Activated CD8-positive, alpha-beta T cell treated with anti-CD3 and anti-CD28 coated beads for 36 hours (primary cell): ENCODE data around the gene LSP1. TPM values are rescaled to one million over a fixed set of nuclear protein-coding genes. Genes with fewer than 3 reads are reported as not detected.

Experiments
- ATAC-seq: fragments of 200-7000 bp; cut with Tn5 transposase; one replicate; pipeline ENCODE4 v1.10.0; 2021; ENCODE audit warnings: mild to moderate bottlenecking, moderate library complexity
- CTCF ChIA-PET: fragments of 350-600 bp; sonication (Branson Sonifier 250); formaldehyde crosslinking; loops from one replicate; lab custom pipeline; 2021; ENCODE audit warnings: antibody characterized with exemption; lab: Charles Lee
- POLR2A ChIA-PET: fragments of 350-600 bp; sonication (Branson Sonifier 250); formaldehyde crosslinking; loops from one replicate; lab custom pipeline; 2021; ENCODE audit warnings: antibody characterized with exemption; lab: Charles Lee
- DNase-seq: peaks from one replicate; pipeline ENCODE4 v3.0.0-alpha.2; 2020
- H3K27ac Mint-ChIP-seq: one replicate; pipeline ENCODE4 v1.8.0; 2021; ENCODE audit warnings: mild to moderate bottlenecking, mixed read lengths
- H3K27me3 Mint-ChIP-seq: one replicate; pipeline ENCODE4 v1.8.0; 2021; ENCODE audit warnings: mixed read lengths
- H3K36me3 Mint-ChIP-seq: one replicate; pipeline ENCODE4 v1.8.0; 2021; ENCODE audit warnings: low read depth, mixed read lengths
- H3K4me1 Mint-ChIP-seq: one replicate; pipeline ENCODE4 v1.8.0; 2021; ENCODE audit warnings: low read depth, mixed read lengths
- H3K4me3 Mint-ChIP-seq: one replicate; pipeline ENCODE4 v1.8.0; 2021; ENCODE audit warnings: mild to moderate bottlenecking, moderate library complexity, mixed read lengths
- H3K9me3 Mint-ChIP-seq: one replicate; pipeline ENCODE4 v1.8.0; 2021; ENCODE audit warnings: mixed read lengths
- CTCF ChIP-seq: fragments of 200-600 bp; IDR thresholded peaks from one replicate; pipeline ENCODE4 v1.8.0; 2022; ENCODE audit warnings: antibody characterized with exemption, mild to moderate bottlenecking
- intact Hi-C: fragments of 100-400 bp; cut with micrococcal nuclease; formaldehyde crosslinking; loops from one replicate; pipeline ENCODE4 v1.10.0; 2022
- total RNA-seq, 2 experiments: library from RNA; stranded (reverse); gene quantifications; one replicate each; pipeline ENCODE4 v1.2.3, GENCODE V29; 2021

Gene LSP1
- total RNA-seq, 2 experiments from 2014 or later: 247 to 251 TPM

GRCh38 chr11:1832920-1833295 is 20.0 kb upstream of the LSP1 start:
- Mint-ChIP-seq H3K27ac (no peak overlapping the region), H3K27me3 (no peaks in the 10 kb centered on the region), H3K4me3 (no peak overlapping the region), H3K4me1 (no peaks in the 10 kb centered on the region), H3K36me3 (no peaks in the 10 kb centered on the region), H3K9me3 (no peaks in the 10 kb centered on the region)
- ChIA-PET POLR2A (interaction anchor here (1.0 to 1.9 kb wide), 5 partner anchors 75 to 187 kb away, joined by 3 to 7 read pairs (median 3); no protein-coding TSS in a partner anchor), CTCF (interaction anchor here (0.6 to 7.8 kb wide), 76 partner anchors 9 to 433 kb away, joined by 3 to 336 read pairs (median 4); partner anchors contain the start of genes H19, KRTAP5-5, KRTAP5-6 and LSP1)
- intact Hi-C loops: loop anchor here (2.0 kb wide), 1 partner anchor 138 kb away; no protein-coding TSS in a partner anchor
- no peak for TF ChIP-seq CTCF
- DNase-seq: no peak
- no peak for ATAC-seq

- no peaks in the 10 kb centered on the region for H3K27me3 Mint-ChIP-seq
- no peak overlapping the region for H3K27ac Mint-ChIP-seq
- H3K4me3 Mint-ChIP-seq: no peak overlapping the region
- DNase-seq: no peak
- TF ChIP-seq CTCF: no peak
- no peak for ATAC-seq
- no peaks in the 10 kb centered on the region for H3K36me3 Mint-ChIP-seq
- ChIA-PET CTCF (interaction anchor here (1.4 to 7.8 kb wide), 19 partner anchors 12 to 322 kb away, joined by 3 to 336 read pairs (median 9); partner anchors contain the start of gene KRTAP5-6), POLR2A (interaction anchor here (1.0 to 1.9 kb wide), 5 partner anchors 16 to 182 kb away, joined by 3 to 7 read pairs (median 3); no protein-coding TSS in a partner anchor)
- no peaks in the 10 kb centered on the region for H3K9me3 Mint-ChIP-seq
- H3K4me1 Mint-ChIP-seq: no peaks in the 10 kb centered on the region
- intact Hi-C loops: no loop called here
Measured at GRCh38 chr11:1834062-1834610, 18.7 kb upstream of the LSP1 start.

- TF ChIP-seq CTCF: no peak
- intact Hi-C loops: loop anchor here (5.0 kb wide), 1 partner anchor 47 kb away; no protein-coding TSS in a partner anchor
- no peak for DNase-seq
Measured at GRCh38 chr11:1834779-1835670, 17.9 kb upstream of the LSP1 start, which contains the start of gene SYT8. Gene SYT8, plus strand, starts transcription at chr11:1834990. Its CDS starts 116 bp downstream, at chr11:1835106.

GRCh38 chr11:1835671-1836010 is 17.2 kb upstream of the LSP1 start:
- POLR2A ChIA-PET: no interaction called here

More at GRCh38 chr11:1834779-1835670, 17.9 kb upstream of the LSP1 start, which contains the start of gene SYT8:
- H3K27me3 Mint-ChIP-seq: no peaks in the 10 kb centered on the region
- ATAC-seq: no peak
- CTCF ChIA-PET: interaction anchor here (1.0 to 7.8 kb wide), 8 partner anchors 47 to 316 kb away, joined by 3 to 336 read pairs (median 32); partner anchors contain the start of gene KRTAP5-6
- H3K4me1 Mint-ChIP-seq: peaks cover 6% of the 10 kb centered on the region
- H3K36me3 Mint-ChIP-seq: no peaks in the 10 kb centered on the region
- no peak within 1 kb of the TSS for H3K4me3 Mint-ChIP-seq
- POLR2A ChIA-PET: interaction anchor here (1.0 to 1.1 kb wide), 2 partner anchors 15 to 54 kb away, joined by 3 to 4 read pairs; no protein-coding TSS in a partner anchor
- H3K9me3 Mint-ChIP-seq: no peaks in the 10 kb centered on the region
- no peak within 1 kb of the TSS for H3K27ac Mint-ChIP-seq

More at GRCh38 chr11:1835671-1836010, 17.2 kb upstream of the LSP1 start:
- ATAC-seq (no peak), DNase-seq (no peak)
- TF ChIP-seq CTCF: no peak
- Mint-ChIP-seq H3K36me3 (no peaks in the 10 kb centered on the region), H3K4me1 (peaks cover 6% of the 10 kb centered on the region), H3K27me3 (no peaks in the 10 kb centered on the region), H3K27ac (no peak overlapping the region), H3K9me3 (no peaks in the 10 kb centered on the region), H3K4me3 (no peak overlapping the region)
- CTCF ChIA-PET: interaction anchor here (0.9 to 7.8 kb wide), 8 partner anchors 46 to 316 kb away, joined by 3 to 336 read pairs (median 6); no protein-coding TSS in a partner anchor
- intact Hi-C loops: loop anchor here (5.0 kb wide), 1 partner anchor 47 kb away; no protein-coding TSS in a partner anchor
